OCI-LY3 (cell line): ENCODE measurements around the gene TDRD7.

Experiments used
- H2AFZ ChIP-seq: fragments of 200-600, 300-600 bp; shearing (Covaris generic); 2 replicates; pipeline ENCODE4 v1.6.0; 2014; ENCODE audit warnings: antibody characterized with exemption, low read depth, low read length
- H3K27ac ChIP-seq: fragments of 200-600, 300-600 bp; sonication (generic); 2 replicates; pipeline ENCODE4 v1.5.1; 2014; ENCODE audit warnings: mild to moderate bottlenecking, low read length, moderate library complexity, mixed read lengths
- H3K27me3 ChIP-seq: fragments of 200-600, 300-600 bp; sonication (generic); 2 replicates; pipeline ENCODE4 v1.6.1; 2014; ENCODE audit warnings: low read depth, low read length, mixed read lengths
- H3K36me3 ChIP-seq: fragments of 200-600, 300-600 bp; sonication (generic); replicated peaks from 2 replicates; pipeline ENCODE3; 2014; ENCODE audit warnings: low read depth, low read length, mixed read lengths
- H3K4me1 ChIP-seq: fragments of 300-600, 200-600 bp; sonication (generic); 2 replicates; pipeline ENCODE4 v1.6.1; 2014; ENCODE audit warnings: low read length, mixed read lengths
- H3K4me2 ChIP-seq: fragments of 200-600, 300-600 bp; sonication (generic); 2 replicates; pipeline ENCODE4 v1.6.1; 2014; ENCODE audit warnings: low read length, mixed read lengths
- H3K4me3 ChIP-seq: fragments of 300-600, 200-600 bp; sonication (generic); 2 replicates; pipeline ENCODE4 v1.5.1; 2014; ENCODE audit warnings: antibody characterized with exemption, mild to moderate bottlenecking, low read length, moderate library complexity
- H3K79me2 ChIP-seq: fragments of 300-600, 200-600 bp; shearing (Covaris generic); 2 replicates; pipeline ENCODE4 v1.6.1; 2014; ENCODE audit warnings: mild to moderate bottlenecking, low read length, mixed read lengths
- H3K9ac ChIP-seq: fragments of 300-600, 200-600 bp; shearing (Covaris generic); 2 replicates; pipeline ENCODE4 v1.6.0; 2014; ENCODE audit warnings: mild to moderate bottlenecking, low read length, moderate library complexity
- H3K9me3 ChIP-seq: fragments of 200-600, 300-600 bp; shearing (Covaris generic); 2 replicates; pipeline ENCODE4 v1.6.1; 2014; ENCODE audit warnings: low read length, mixed read lengths; ENCODE audit not compliant: insufficient read depth
- H4K20me1 ChIP-seq: fragments of 200-600, 300-600 bp; sonication (generic); 2 replicates; pipeline ENCODE4 v1.6.1; 2016; ENCODE audit warnings: low read length, mixed read lengths; ENCODE audit not compliant: insufficient read depth
- CTCF ChIP-seq: fragments of 200-600, 300-600 bp; sonication (generic); IDR thresholded peaks from 2 replicates; pipeline ENCODE4 v1.5.1; 2014; ENCODE audit warnings: antibody characterized with exemption, low read length, low read depth
- EZH2phosphoT487 ChIP-seq: fragments of 200-600 bp; shearing (Covaris generic); IDR thresholded peaks from 2 replicates; pipeline ENCODE4 v1.6.1; 2018; ENCODE audit warnings: antibody characterized with exemption, mixed run types, low read depth

TDRD7 gene

GRCh38 chr9:97384406-97385262, 27.3 kb upstream of the TDRD7 start:
- H3K4me3 ChIP-seq = no peak overlapping the region
- 0 out of 2 replicates have a peak overlapping the region, but pooled peaks have one; percentile 12 for H3K4me2 ChIP-seq
- peaks cover 55% of the 10 kb centered on the region for H3K4me1 ChIP-seq
- H3K79me2 ChIP-seq = no peaks in the 10 kb centered on the region
- no peaks in the 10 kb centered on the region for H3K36me3 ChIP-seq
- H3K9me3 ChIP-seq = no peaks in the 10 kb centered on the region
- H3K27me3 ChIP-seq = no peaks in the 10 kb centered on the region
- no peak for TF ChIP-seq CTCF
- no peak for TF ChIP-seq EZH2phosphoT487
- no peaks in the 10 kb centered on the region for H4K20me1 ChIP-seq
- no peak overlapping the region for H2AFZ ChIP-seq
- H3K27ac ChIP-seq = no peak overlapping the region
- H3K9ac ChIP-seq = no peak overlapping the region

GRCh38 chr9:97385626-97386264, 26.2 kb upstream of the TDRD7 start:
- peak overlapping the region; percentile 12 for H3K4me2 ChIP-seq
- H4K20me1 ChIP-seq = no peaks in the 10 kb centered on the region
- no peaks in the 10 kb centered on the region for H3K36me3 ChIP-seq
- H2AFZ ChIP-seq = no peak overlapping the region
- no peak overlapping the region for H3K9ac ChIP-seq
- H3K27ac ChIP-seq = no peak overlapping the region
- no peaks in the 10 kb centered on the region for H3K9me3 ChIP-seq
- peaks cover 65% of the 10 kb centered on the region for H3K4me1 ChIP-seq
- TF ChIP-seq CTCF (no peak), EZH2phosphoT487 (no peak)
- H3K79me2 ChIP-seq = no peaks in the 10 kb centered on the region
- no peaks in the 10 kb centered on the region for H3K27me3 ChIP-seq
- no peak overlapping the region for H3K4me3 ChIP-seq

DNA sequence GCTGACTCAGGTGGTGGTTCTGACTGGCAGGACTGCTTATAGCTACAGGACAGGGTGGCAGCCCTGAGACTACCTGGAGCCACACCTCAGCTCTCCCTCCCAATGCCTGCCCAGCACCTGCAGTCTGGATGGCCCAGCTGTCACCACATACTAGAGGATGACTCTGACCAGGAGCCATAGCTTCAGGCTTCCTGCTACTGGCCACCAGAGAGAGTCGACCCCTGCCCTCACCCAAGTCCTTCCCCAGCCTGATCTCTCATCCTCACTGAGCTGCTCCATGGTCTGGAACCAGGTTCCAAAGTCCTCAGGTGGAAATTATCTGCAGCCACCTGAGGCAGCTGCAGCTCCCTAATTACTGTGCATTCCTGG, 25.6 kb upstream of the TDRD7 start:
- no peaks in the 10 kb centered on the region for H3K27me3 ChIP-seq
- no peaks in the 10 kb centered on the region for H4K20me1 ChIP-seq
- H3K27ac ChIP-seq = no peak overlapping the region
- no peak for TF ChIP-seq EZH2phosphoT487
- TF ChIP-seq CTCF = no peak
- H3K79me2 ChIP-seq = no peaks in the 10 kb centered on the region
- H3K36me3 ChIP-seq = no peaks in the 10 kb centered on the region
- no peak overlapping the region for H3K4me3 ChIP-seq
- no peak overlapping the region for H3K4me2 ChIP-seq
- no peak overlapping the region for H2AFZ ChIP-seq
- peaks cover 65% of the 10 kb centered on the region for H3K4me1 ChIP-seq
- H3K9ac ChIP-seq = no peak overlapping the region
- H3K9me3 ChIP-seq = no peaks in the 10 kb centered on the region

GRCh38 chr9:97386733-97387503, 25.0 kb upstream of the TDRD7 start:
- Histone ChIP-seq H3K4me2 (peak overlapping the region; percentile 95), H3K27ac (0 out of 2 replicates have a peak overlapping the region, but pooled peaks have one; percentile 92), H3K27me3 (no peaks in the 10 kb centered on the region), H2AFZ (peak overlapping the region; percentile 42; the same call in 1 of the 2 replicates), H3K36me3 (no peaks in the 10 kb centered on the region), H3K9ac (peak overlapping the region; percentile 88; the same call in 1 of the 2 replicates), H3K4me3 (peak overlapping the region; percentile 77), H3K79me2 (no peaks in the 10 kb centered on the region), H4K20me1 (no peaks in the 10 kb centered on the region), H3K9me3 (no peaks in the 10 kb centered on the region), H3K4me1 (peaks cover 64% of the 10 kb centered on the region)
- no peak for TF ChIP-seq EZH2phosphoT487
- TF ChIP-seq CTCF = peak; percentile 96
